ENCODE results near the gene NAGA. TPM values are rescaled to one million over a fixed set of nuclear protein-coding genes. Genes with fewer than 3 reads are reported as not detected.
A peak's percentile ranks its signal among the peaks of the same experiment; 100 is the strongest.

The NAGA gene
- total and polyA plus RNA-seq, 2 donors (not counting 1 experiment from before 2014, with no cell fraction given): 13.2 to 20.2 TPM

DNA sequence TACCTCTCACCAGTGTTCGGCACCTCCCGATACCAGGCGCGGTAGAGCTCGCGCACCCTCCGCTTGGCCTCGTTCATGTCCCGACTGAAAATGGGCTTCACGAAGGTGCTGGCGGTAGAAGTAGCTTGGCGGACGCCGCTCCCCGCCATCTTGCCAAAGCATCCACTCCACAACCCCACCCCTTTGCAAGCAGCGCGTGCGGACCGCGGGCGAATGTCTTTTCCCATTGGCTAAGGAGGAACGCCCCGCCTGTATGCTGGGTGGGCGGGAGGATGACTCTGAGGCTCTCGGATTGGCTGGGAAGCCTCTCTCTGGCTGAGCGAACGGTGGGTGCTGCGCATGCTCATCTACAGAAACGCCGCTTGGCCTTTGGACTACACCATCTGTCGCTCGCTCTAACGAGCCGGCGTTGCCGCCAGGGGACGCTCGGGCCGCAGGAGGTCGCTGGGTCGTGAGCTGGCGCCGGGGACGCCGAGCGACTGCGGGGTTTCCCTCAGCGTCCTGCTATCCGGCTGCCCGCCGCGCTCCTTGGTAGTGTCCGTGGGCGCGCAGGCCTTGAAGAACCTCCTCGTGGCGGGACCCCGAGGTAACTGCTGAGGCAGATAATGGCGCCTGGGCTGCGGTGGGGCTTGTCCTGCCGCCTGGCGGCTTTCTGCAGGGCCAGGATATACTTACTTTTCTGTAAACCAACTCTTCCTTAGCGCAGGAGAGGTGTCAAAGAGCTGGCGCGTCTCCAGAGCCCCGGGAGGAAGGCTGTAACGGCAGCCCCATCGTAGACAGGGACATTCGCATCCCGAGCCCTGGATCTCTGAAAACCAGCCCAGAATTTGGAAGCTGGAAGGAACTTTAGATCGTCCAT, 20.2 kb upstream of the NAGA start, which contains the start of gene NDUFA6:
Gene NDUFA6 (minus strand): TSS at position 177 of the 859 bp plus-strand sequence. CDS start 28 bp downstream, at position 149.
- POLR2A ChIA-PET: interaction anchor here (0.6 to 2.7 kb wide), 19 partner anchors 11 to 805 kb away, joined by 3 to 45 read pairs (median 5); partner anchors contain the start of genes CENPM, DESI1, NAGA and PHETA2
- Mint-ChIP-seq H3K4me3 (peak within 1 kb of the TSS; percentile 98), H3K9me3 (ENCODE audit: insufficient read depth) (no peaks in the 10 kb centered on the region), H3K27me3 (no peaks in the 10 kb centered on the region), H3K4me1 (peaks cover 31% of the 10 kb centered on the region), H3K27ac (peak within 1 kb of the TSS; percentile 99)
- Histone ChIP-seq H3K4me2 (replicated peaks; ENCODE audit: low read depth, low read length, poor library complexity, severe bottlenecking) (peak within 1 kb of the TSS; percentile 93), H3K4me3 (ENCODE audit: control extremely low read depth in 1 of 5, extremely low read depth in 1 of 5, insufficient read depth in 1 of 5, low read depth in 2 of 5, low read length in 4 of 5) (peak within 1 kb of the TSS; percentile 74 to 95 (median 91)), H3K79me2 (ENCODE audit: control insufficient read depth, insufficient read depth, low read length) (peaks cover 33% of the 10 kb centered on the region), H3K4me1 (ENCODE audit: control insufficient read depth in 2 of 2, insufficient read depth in 2 of 2, low read length in 2 of 2) (peaks cover 17 to 22% of the 10 kb centered on the region in 2 donors), H2AFZ (ENCODE audit: insufficient read depth, low read depth, low read length, poor library complexity, severe bottlenecking) (peak within 1 kb of the TSS; percentile 99), H3K27me3 (replicated peaks in 1 of 4; ENCODE audit: control extremely low read depth in 1 of 4, control insufficient read depth in 3 of 4, insufficient read depth in 4 of 4, low read length in 3 of 4) (no peaks in the 10 kb centered on the region), H3K9me3 (ENCODE audit: control extremely low read depth in 1 of 3, control insufficient read depth in 2 of 3, insufficient read depth in 1 of 3, low read length in 2 of 3) (no peaks in the 10 kb centered on the region), H3K36me3 (replicated peaks in 1 of 2; ENCODE audit: control extremely low read depth in 1 of 2, control insufficient read depth in 1 of 2, extremely low read depth in 1 of 2, insufficient read depth in 2 of 2, low read length in 1 of 2) (peaks cover 0 to 13% of the 10 kb centered on the region in 2 experiments), H3K27ac (ENCODE audit: low read length in 2 of 2) (peak within 1 kb of the TSS; percentile 89 to 96), H4K20me1 (ENCODE audit: control insufficient read depth, insufficient read depth, low read length, poor library complexity, severe bottlenecking) (peaks cover 2% of the 10 kb centered on the region), H3K9ac (ENCODE audit: low read length) (peak within 1 kb of the TSS; percentile 98)
- TF ChIP-seq, protein P1, sequence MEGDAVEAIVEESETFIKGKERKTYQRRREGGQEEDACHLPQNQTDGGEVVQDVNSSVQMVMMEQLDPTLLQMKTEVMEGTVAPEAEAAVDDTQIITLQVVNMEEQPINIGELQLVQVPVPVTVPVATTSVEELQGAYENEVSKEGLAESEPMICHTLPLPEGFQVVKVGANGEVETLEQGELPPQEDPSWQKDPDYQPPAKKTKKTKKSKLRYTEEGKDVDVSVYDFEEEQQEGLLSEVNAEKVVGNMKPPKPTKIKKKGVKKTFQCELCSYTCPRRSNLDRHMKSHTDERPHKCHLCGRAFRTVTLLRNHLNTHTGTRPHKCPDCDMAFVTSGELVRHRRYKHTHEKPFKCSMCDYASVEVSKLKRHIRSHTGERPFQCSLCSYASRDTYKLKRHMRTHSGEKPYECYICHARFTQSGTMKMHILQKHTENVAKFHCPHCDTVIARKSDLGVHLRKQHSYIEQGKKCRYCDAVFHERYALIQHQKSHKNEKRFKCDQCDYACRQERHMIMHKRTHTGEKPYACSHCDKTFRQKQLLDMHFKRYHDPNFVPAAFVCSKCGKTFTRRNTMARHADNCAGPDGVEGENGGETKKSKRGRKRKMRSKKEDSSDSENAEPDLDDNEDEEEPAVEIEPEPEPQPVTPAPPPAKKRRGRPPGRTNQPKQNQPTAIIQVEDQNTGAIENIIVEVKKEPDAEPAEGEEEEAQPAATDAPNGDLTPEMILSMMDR (IDR thresholded peaks at IDR 0.05): peak; percentile 92
- no peak for TF ChIP-seq EZH2 (IDR thresholded peaks at IDR 0.05; ENCODE audit: borderline replicate concordance, insufficient read depth, low read depth, low read length, poor library complexity, severe bottlenecking)
- ATAC-seq (ENCODE audit: low read depth) (peak; percentile 87), DNase-seq (peak; percentile 99)
- CTCF ChIA-PET: interaction anchor here (0.6 to 4.8 kb wide), 27 partner anchors 9 to 402 kb away, joined by 3 to 57 read pairs (median 5); partner anchors contain the start of genes NAGA, SMDT1 and WBP2NL
- intact Hi-C loops (cut with micrococcal nuclease): loop anchor here (1.0 to 5.0 kb wide), 15 partner anchors 12 to 547 kb away; partner anchors contain the start of genes NAGA, POLR3H, SMDT1 and SREBF2
- under 1% methylated on average over 71 of the region's 71 CpGs for WGBS (ENCODE audit: insufficient coverage)
